HG03460 (cell line): ENCODE results near the gene MLPH.

ENCODE experiments used
- ATAC-seq: cut with Tn5 transposase; IDR thresholded peaks from one replicate; pipeline ENCODE4 v1.9.1; 2021; ENCODE audit not compliant: unreplicated experiment

MLPH gene

DNA sequence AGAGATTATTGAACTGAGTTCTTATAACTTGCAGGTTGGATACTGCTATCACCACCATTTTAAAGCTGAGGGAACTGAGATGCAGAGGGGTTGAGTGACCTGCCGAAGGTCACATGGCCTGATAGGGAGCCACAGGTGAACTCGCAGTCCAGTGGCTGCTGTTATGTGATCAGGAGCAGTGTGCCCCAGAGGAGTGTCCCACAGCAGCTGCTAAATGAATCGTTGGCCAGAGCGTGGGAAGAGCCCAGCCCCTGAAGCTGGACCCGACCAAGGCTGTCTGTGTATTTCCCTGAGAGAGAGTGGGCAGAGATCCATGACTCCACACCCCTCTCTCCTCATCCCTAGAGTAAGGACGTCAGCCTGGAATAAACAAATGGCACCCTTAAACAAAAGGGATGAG, 52.6 kb downstream of the MLPH start:
- no peak for ATAC-seq

DNA sequence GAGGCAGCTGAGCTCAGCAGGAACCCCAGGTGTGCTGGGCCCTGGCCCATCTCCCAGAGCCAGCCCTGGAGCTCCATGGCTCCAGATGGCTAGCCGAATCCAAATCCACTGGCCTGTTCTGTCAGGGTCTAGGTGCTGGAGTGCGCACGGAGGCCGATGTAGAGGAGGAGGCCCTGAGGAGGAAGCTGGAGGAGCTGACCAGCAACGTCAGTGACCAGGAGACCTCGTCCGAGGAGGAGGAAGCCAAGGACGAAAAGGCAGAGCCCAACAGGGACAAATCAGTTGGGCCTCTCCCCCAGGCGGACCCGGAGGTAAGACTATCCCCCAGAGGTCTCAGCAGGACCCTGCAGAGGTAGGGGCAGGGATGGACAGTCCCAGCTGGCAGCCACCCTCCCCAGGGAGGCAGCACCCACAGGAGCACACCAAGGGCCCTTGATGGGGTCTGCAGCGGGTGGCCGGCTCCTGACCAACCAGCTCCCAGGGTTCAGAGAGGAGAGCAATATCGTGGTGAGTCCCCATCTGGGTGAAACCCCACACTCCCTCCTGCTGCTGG, 53.2 kb downstream of the MLPH start:
- no peak for ATAC-seq

- no peak for ATAC-seq
Measured at GRCh38 chr2:237540823-237541222, 53.8 kb downstream of the MLPH start.

GRCh38 chr2:237541243-237541642, 54.2 kb downstream of the MLPH start:
- ATAC-seq: no peak

DNA sequence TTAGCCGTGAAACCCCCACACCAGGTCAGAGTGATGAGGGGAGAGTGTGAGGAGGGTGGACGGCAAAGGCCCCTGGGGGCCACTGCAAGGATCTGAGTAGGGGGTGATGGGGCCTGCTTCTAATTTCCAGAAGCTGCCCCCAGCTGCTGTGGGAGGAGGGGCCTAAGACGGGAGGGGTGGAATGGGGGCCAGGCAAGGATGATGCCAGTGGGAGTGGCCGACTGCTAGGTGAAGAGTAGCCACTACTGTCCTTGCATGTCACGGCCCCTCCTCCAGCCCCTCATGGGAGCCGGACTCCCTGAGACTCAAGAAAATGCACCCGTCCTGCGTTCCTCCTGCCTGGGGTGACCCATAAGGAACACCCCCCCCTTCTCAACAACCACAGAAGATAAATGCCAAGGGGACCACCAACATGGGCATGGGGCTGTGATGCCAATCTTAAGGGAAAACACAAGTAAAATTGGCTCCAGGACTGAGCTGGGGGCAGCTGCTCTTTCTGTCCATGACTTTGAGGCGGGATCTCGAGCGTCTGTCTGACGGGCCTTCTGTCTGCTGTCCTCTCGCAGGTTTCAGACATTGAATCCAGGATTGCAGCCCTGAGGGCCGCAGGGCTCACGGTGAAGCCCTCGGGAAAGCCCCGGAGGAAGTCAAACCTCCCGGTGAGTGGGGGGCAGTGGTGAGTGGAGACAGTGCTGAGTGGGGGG, 55.1 kb downstream of the MLPH start:
- ATAC-seq: no peak

- ATAC-seq: no peak
Measured at GRCh38 chr2:237546040-237546875, 59.2 kb downstream of the MLPH start.

GRCh38 chr2:237546876-237547395, 59.9 kb downstream of the MLPH start:
- no peak for ATAC-seq

GRCh38 chr2:237547841-237548416, 60.9 kb downstream of the MLPH start:
- ATAC-seq: no peak

GRCh38 chr2:237549216-237549615, 62.2 kb downstream of the MLPH start:
- ATAC-seq: no peak

GRCh38 chr2:237549643-237550415, 62.8 kb downstream of the MLPH start:
- ATAC-seq: no peak

- no peak for ATAC-seq
Measured at GRCh38 chr2:237551071-237551574, 64.1 kb downstream of the MLPH start.

DNA sequence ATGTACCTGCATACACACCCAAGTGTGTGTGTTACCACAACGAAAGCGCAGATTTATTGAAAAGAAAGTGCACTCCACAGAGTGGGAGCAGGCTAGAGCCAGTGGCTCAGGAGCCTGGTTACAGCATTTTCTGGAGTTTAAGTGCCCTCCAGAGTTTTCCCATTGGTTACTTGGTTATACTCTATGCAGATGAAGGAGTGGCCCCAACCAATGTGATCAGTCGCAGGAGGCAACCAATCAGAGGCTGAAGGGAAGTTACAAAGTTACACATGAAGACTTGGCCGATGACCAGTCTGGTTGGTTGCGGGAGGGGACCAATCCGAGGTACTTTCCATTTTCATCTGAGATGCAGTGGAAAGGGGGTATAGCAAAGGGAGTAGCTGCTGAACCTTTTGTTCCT, 65.9 kb downstream of the MLPH start:
- no peak for ATAC-seq

DNA sequence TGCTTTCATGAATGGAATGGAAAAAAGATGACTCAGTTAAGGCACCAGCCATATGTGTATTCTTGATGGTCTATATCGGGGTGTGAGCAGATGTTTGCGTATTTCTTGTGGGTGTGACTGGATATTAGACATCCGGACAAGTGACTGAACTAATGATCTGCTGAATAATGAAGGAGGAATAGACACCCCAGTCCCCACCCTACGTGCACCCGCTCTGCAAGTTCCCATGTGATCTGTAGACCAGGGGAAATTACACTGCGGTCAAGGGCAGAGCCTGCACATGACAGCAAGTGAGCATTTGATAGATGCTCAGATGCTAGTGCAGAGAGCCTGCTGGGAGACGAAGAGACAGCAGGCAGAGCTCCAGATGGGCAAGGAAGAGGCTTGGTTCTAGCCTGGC, 66.9 kb downstream of the MLPH start:
- ATAC-seq: no peak

DNA sequence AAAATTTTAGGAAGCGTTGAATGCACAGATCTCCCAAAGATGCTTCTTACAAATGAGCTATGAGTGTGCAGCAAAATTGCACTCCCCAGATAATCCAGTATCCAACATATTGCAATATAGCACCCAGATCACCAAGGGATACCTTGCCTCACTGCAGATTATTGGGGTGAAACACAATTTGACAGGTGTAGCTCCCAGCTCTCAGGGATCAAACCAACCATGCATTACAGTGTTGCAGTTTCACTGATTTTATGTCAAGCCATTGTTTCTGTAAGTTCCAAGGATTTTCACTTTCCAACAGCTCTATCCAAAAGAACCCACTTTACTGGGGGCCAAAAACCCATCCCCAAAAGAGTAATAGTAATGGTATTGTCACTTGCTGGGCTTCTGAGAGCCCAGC, 68.5 kb downstream of the MLPH start:
- ATAC-seq: no peak

- peak; percentile 95 for ATAC-seq
Measured at GRCh38 chr2:237556773-237557632, 70.0 kb downstream of the MLPH start.

DNA sequence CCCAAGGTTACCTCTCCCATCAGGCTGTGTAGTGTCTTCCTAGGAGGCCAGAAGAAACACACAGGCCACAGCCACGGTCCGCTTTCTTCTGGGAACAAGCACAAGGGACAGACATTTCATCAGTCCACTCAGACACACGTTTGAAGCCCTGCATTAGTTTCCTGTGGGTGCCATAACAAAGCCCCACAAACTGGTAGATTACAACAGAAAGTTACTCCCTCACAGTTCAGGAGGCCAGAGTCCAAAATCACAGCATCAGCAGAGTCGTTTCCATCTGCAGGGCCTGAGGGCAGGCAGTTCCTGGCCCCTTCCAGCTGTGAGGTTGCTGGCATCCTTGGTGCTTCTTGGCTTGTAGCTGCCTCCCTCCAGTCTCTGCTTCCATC, 70.6 kb downstream of the MLPH start:
- ATAC-seq: peak; percentile 14

DNA sequence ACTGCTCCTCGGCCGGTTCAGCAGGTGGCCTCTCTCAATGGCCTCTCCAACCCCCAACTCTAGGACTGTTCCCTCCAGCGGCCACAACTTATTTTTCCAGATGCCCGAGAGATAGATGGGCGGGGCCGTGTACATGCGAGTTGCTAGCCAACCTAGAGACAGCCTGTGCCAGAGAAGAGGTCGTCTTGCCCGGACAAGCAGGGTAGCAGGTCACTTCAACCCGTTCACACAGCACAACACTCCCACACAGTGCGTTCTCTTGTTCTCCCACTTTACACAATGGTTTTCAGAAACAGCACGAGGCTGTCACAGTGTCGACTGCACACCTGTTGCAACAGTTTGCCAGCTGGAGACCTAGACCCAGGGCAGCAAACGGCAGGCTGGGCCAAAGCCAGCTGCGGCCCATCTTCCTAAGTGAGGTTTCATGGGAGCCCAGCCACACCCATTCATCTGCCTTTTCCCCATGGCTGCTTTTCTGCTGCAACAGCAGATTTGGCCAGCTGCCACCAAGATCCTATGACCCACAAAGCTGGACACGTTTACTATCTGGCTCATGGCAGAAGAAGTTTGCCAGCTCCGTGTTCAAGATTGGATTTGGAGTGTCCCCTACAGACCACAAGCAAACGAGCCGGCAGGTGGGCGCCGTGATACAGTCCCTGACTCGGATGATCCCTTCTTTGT, 72.0 kb downstream of the MLPH start:
- no peak for ATAC-seq

- ATAC-seq: no peak
Measured at GRCh38 chr2:237561221-237561620, 74.2 kb downstream of the MLPH start.

- no peak for ATAC-seq
Measured at GRCh38 chr2:237563816-237564215, 76.8 kb downstream of the MLPH start.
